ENCODE measurements around the gene S100A2. TPM values are rescaled to one million over a fixed set of nuclear protein-coding genes. Genes with fewer than 3 reads are reported as not detected.

S100A2 gene
- total RNA-seq, 1 donor from 2014 or later, result 0.51 TPM

DNA sequence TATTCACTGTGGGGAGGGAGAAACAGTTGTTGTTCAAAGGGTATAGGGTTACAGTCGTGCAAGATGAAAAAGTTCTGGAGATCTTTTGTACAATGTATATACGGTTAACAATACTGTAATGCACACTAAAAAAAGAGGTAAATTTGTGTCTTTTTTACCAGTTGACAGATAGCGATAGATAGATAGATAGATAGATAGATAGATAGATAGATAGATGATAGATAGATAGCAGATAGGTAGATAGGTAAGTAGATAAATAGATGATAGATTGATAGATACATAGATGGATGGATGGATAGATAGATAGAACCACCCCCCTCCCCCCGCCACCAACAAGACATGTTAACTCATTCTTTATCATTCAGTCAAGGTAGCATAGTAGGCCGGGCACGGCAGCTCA, 37.1 kb upstream of the S100A2 start:
- no peak overlapping the region for H3K4me3 Mint-ChIP-seq
- H3K27ac Mint-ChIP-seq, result no peak overlapping the region
- H3K4me1 Mint-ChIP-seq, result peaks cover 6% of the 10 kb centered on the region
- no peak for DNase-seq (ENCODE audit: low spot score in 2 of 2, unreplicated experiment in 2 of 2)
- peaks cover 3% of the 10 kb centered on the region for H3K36me3 Mint-ChIP-seq
- H3K27me3 Mint-ChIP-seq (ENCODE audit: low read depth), result no peaks in the 10 kb centered on the region
- TF ChIP-seq, protein P1, sequence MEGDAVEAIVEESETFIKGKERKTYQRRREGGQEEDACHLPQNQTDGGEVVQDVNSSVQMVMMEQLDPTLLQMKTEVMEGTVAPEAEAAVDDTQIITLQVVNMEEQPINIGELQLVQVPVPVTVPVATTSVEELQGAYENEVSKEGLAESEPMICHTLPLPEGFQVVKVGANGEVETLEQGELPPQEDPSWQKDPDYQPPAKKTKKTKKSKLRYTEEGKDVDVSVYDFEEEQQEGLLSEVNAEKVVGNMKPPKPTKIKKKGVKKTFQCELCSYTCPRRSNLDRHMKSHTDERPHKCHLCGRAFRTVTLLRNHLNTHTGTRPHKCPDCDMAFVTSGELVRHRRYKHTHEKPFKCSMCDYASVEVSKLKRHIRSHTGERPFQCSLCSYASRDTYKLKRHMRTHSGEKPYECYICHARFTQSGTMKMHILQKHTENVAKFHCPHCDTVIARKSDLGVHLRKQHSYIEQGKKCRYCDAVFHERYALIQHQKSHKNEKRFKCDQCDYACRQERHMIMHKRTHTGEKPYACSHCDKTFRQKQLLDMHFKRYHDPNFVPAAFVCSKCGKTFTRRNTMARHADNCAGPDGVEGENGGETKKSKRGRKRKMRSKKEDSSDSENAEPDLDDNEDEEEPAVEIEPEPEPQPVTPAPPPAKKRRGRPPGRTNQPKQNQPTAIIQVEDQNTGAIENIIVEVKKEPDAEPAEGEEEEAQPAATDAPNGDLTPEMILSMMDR (IDR thresholded peaks at IDR 0.05; ENCODE audit: unreplicated experiment), result no peak
- H3K9me3 Mint-ChIP-seq, result no peaks in the 10 kb centered on the region

DNA sequence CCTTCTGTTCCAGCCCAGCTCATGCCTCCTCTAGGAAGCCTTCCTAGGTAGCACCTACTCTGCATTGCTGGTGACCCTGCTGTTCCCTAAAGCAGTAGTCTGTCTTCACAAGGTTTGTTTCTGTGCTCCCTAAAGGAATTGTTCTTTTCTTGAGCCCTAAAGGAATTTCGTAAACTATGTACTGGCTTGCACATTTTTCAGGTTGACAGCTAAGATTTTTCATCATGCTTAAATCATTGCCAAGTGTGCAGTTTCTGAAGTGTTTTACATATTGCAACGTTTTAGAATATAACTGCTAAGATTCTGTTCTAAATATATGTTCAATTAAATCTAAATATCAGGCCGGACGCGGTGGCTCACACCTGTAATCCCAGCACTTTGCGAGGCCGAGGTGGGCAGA, 34.2 kb upstream of the S100A2 start:
- no peak overlapping the region for H3K27ac Mint-ChIP-seq
- no peaks in the 10 kb centered on the region for H3K27me3 Mint-ChIP-seq (ENCODE audit: low read depth)
- TF ChIP-seq, protein P1 (IDR thresholded peaks at IDR 0.05; ENCODE audit: unreplicated experiment), result no peak
- peaks cover 3% of the 10 kb centered on the region for H3K4me1 Mint-ChIP-seq
- no peak for DNase-seq (ENCODE audit: low spot score in 2 of 2, unreplicated experiment in 2 of 2)
- H3K9me3 Mint-ChIP-seq, result no peaks in the 10 kb centered on the region
- H3K36me3 Mint-ChIP-seq, result no peaks in the 10 kb centered on the region
- no peak overlapping the region for H3K4me3 Mint-ChIP-seq

DNA sequence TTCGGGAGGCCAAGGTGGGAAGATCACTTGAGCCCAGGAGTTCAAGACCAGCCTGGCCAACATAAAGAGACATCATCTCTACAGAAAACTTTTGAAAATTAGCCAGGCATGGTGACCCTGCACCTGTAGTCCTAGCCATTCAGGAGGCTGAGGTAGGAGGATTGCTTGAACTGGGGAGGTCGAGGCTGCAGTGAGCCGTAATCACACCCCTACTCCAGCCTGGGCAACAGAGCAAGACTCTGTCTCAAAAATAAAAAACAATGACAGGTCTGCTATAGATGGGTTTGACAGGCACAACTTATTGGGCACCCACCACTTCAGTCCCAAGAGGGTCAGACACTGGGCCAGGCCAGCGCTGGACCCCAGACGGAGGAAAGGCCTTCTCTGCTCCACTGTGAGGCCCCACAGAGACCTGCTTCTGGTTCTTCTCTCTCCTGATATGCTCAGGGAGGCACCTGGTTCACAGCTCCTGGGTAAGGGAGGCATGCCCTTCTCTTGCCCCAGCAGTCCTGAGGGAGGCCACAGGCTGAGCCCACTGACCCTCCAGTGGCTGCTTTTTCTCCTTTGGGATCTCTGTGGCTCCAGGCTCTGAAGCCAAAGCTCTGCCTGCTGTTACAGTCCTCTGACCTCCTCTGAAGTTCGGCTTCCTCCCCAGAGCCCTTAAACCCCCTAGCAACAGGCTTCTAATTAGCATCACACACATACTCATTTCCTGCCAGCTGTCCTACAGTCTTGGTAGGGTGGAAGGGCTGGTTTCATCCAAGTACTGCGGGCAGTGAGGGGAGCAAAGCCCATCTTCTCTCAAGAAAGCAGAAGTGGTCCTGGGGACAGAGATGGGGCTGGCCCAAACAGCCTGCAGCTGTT, 32.9 kb upstream of the S100A2 start:
- no peak overlapping the region for H3K4me3 Mint-ChIP-seq
- no peaks in the 10 kb centered on the region for H3K36me3 Mint-ChIP-seq
- H3K27ac Mint-ChIP-seq, result no peak overlapping the region
- no peaks in the 10 kb centered on the region for H3K9me3 Mint-ChIP-seq
- H3K27me3 Mint-ChIP-seq (ENCODE audit: low read depth), result no peaks in the 10 kb centered on the region
- DNase-seq (ENCODE audit: low spot score in 2 of 2, unreplicated experiment in 2 of 2), result no peak
- TF ChIP-seq, protein P1 (IDR thresholded peaks at IDR 0.05; ENCODE audit: unreplicated experiment), result no peak
- peaks cover 3% of the 10 kb centered on the region for H3K4me1 Mint-ChIP-seq

DNA sequence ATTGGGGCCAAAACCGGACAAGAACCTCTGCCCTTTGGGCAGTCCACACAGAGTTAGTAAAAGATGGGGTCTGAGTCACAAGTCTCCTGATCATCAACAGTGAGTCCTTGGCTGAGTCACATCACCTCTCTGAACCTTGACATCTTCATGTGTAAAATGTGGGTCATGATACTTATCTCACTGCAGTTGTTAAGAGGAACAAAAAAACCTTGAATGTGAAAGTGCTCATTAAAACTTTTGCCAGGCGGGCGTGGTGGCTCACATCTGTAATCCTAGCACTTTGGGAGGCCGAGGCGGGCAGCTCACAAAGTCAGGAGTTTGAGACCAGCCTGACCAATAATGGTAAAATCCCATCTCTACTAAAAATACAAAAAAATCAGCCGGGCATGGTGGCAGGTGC, 31.6 kb upstream of the S100A2 start:
- no peaks in the 10 kb centered on the region for H3K36me3 Mint-ChIP-seq
- H3K9me3 Mint-ChIP-seq, result no peaks in the 10 kb centered on the region
- peaks cover 6% of the 10 kb centered on the region for H3K4me1 Mint-ChIP-seq
- H3K4me3 Mint-ChIP-seq, result no peak overlapping the region
- TF ChIP-seq, protein P1 (IDR thresholded peaks at IDR 0.05; ENCODE audit: unreplicated experiment), result no peak
- H3K27me3 Mint-ChIP-seq (ENCODE audit: low read depth), result no peaks in the 10 kb centered on the region
- no peak overlapping the region for H3K27ac Mint-ChIP-seq
- no peak for DNase-seq (ENCODE audit: low spot score in 2 of 2, unreplicated experiment in 2 of 2)

DNA sequence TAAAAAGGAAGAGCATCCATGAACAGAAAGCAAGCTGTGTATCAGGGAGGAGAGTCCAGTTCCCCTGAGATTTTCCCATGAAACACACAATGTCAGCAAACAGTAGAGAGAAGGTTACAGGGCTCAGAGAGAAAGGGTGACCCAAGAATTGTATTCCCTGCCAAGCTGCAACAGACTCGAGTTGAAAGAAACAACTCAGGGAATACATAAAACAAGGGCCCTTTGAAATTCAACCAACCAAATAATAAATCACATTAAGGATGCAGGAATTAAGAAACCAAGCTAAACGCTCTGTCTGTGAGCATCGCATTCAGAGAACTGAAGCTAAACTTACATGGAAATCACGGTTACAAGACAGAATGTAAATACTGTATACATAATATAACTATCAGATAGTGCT, 27.1 kb upstream of the S100A2 start:
- H3K27ac Mint-ChIP-seq, result no peak overlapping the region
- TF ChIP-seq, protein P1 (IDR thresholded peaks at IDR 0.05; ENCODE audit: unreplicated experiment), result no peak

More for the DNA sequence above, 27.1 kb upstream of the S100A2 start:
- Mint-ChIP-seq H3K9me3 (no peaks in the 10 kb centered on the region), H3K4me1 (peaks cover 3% of the 10 kb centered on the region), H3K27me3 (ENCODE audit: low read depth) (no peaks in the 10 kb centered on the region), H3K4me3 (no peak overlapping the region), H3K36me3 (no peaks in the 10 kb centered on the region)
- DNase-seq (ENCODE audit: low spot score in 2 of 2, unreplicated experiment in 2 of 2), result no peak
